Cardiac muscle cell (in vitro differentiated cells and primary cell): ENCODE results near the gene AJUBA. TPM values are rescaled to one million over a fixed set of nuclear protein-coding genes. Genes with fewer than 3 reads are reported as not detected.

Experiments
- DNase-seq, 2 donors: peaks; one replicate each; pipeline versions ENCODE4 v3.0.0 to v3.0.0-alpha.2; 2010 to 2017; ENCODE audit warnings: low read depth in 1 of 2, low spot score in 1 of 2
- H3K27ac ChIP-seq: fragments of 200-600 bp; sonication (generic); 2 replicates; pipeline ENCODE4 v1.5.1; 2016
- H3K27me3 ChIP-seq: fragments of 200-600 bp; sonication (generic); 2 replicates; pipeline ENCODE4 v1.6.0; 2016; ENCODE audit warnings: control low read depth
- H3K36me3 ChIP-seq: fragments of 200-600 bp; sonication (generic); 2 replicates; pipeline ENCODE4 v1.5.1; 2016; ENCODE audit warnings: control low read depth
- H3K4me1 ChIP-seq: fragments of 200-600 bp; sonication (generic); 2 replicates; pipeline ENCODE4 v1.8.1; 2017; ENCODE audit warnings: low read depth, mild to moderate bottlenecking, mixed run types
- H3K4me3 ChIP-seq: fragments of 200-600 bp; sonication (generic); 2 replicates; pipeline ENCODE4 v1.5.1; 2016; ENCODE audit warnings: mild to moderate bottlenecking
- H3K9me3 ChIP-seq: fragments of 200-600 bp; sonication (generic); 2 replicates; pipeline ENCODE4 v1.5.1; 2017; ENCODE audit warnings: low read depth, mild to moderate bottlenecking, control low read depth
- polyA plus RNA-seq: library from polyadenylated mRNA; unstranded; fragments of >200 nt; fragmentation: Nextera tagmentation; extraction: Ambion mirVana; gene quantifications from 2 replicates; pipeline ENCODE4 v1.2.1, GENCODE V29; 2016
- total RNA-seq: library from RNA; depleted of rRNA; stranded (reverse); fragments of >200 nt; gene quantifications from 2 replicates; pipeline ENCODE4 v1.2.3, GENCODE V29; 2016
- TF ChIP-seq, protein P1 (sequence below): IDR thresholded peaks from 2 replicates; pipeline ENCODE4 v1.5.1; 2012; ENCODE audit warnings: low read depth, mild to moderate bottlenecking, low read length

The AJUBA gene
- total and polyA plus RNA-seq, 2 experiments from 2014 or later, result 18.9 to 39.3 TPM

DNA sequence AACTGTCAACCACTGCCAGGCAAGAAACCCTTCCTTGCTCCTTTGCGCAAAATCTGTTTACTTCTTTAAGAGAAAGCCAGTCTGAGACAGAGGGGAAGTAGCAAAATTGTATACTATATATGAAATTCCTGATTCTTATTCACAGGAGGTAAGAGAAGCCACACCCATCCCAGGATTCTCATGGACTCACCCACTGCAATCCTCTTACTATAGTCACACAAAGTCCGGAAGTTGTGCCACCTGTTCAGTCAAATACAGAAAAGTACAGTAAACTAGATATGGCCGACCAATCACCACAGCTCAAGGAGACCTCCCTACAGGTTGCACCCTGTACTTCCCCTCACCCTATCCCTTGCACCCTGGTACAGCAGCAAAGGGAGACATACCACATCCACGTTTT is 56.0 kb downstream of the AJUBA start:
- H3K9me3 ChIP-seq, result no peaks in the 10 kb centered on the region
- DNase-seq, result no peak
- H3K4me1 ChIP-seq, result peaks cover 7% of the 10 kb centered on the region
- H3K27ac ChIP-seq, result no peak overlapping the region
- no peak overlapping the region for H3K4me3 ChIP-seq
- peaks cover 29% of the 10 kb centered on the region for H3K36me3 ChIP-seq
- TF ChIP-seq, protein P1, sequence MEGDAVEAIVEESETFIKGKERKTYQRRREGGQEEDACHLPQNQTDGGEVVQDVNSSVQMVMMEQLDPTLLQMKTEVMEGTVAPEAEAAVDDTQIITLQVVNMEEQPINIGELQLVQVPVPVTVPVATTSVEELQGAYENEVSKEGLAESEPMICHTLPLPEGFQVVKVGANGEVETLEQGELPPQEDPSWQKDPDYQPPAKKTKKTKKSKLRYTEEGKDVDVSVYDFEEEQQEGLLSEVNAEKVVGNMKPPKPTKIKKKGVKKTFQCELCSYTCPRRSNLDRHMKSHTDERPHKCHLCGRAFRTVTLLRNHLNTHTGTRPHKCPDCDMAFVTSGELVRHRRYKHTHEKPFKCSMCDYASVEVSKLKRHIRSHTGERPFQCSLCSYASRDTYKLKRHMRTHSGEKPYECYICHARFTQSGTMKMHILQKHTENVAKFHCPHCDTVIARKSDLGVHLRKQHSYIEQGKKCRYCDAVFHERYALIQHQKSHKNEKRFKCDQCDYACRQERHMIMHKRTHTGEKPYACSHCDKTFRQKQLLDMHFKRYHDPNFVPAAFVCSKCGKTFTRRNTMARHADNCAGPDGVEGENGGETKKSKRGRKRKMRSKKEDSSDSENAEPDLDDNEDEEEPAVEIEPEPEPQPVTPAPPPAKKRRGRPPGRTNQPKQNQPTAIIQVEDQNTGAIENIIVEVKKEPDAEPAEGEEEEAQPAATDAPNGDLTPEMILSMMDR, result no peak
- no peaks in the 10 kb centered on the region for H3K27me3 ChIP-seq

- no peak overlapping the region for H3K27ac ChIP-seq
- no peak for DNase-seq
- TF ChIP-seq, protein P1, result no peak
- peaks cover 37% of the 10 kb centered on the region for H3K36me3 ChIP-seq
- H3K27me3 ChIP-seq, result no peaks in the 10 kb centered on the region
- H3K4me3 ChIP-seq, result no peak overlapping the region
- peaks cover 7% of the 10 kb centered on the region for H3K4me1 ChIP-seq
- no peaks in the 10 kb centered on the region for H3K9me3 ChIP-seq
Observed at GRCh38 chr14:22925513-22925912, 56.8 kb downstream of the AJUBA start.

DNA sequence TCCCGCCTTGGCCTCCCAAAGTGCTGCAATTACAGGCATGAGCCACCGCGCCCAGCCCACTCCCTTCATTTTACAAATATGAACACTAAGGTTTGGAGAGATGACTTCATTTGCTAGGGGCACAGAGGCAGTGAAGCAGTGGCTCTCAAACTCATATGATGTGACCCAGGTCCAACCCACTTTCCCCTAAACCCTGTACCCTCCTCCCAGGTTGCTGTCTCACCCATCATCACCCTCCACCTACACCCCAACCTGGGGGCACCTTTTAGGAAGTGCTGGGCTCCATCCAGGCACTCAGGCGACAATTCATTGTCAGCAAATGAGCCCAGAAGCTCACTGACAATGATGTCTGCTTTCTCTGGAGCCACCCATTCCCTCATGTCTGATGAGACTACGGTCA is 58.6 kb downstream of the AJUBA start:
- Histone ChIP-seq H3K27ac (no peak overlapping the region), H3K4me3 (no peak overlapping the region), H3K27me3 (no peaks in the 10 kb centered on the region), H3K4me1 (peaks cover 11% of the 10 kb centered on the region), H3K36me3 (peaks cover 41% of the 10 kb centered on the region), H3K9me3 (no peaks in the 10 kb centered on the region)
- TF ChIP-seq, protein P1, result no peak
- no peak for DNase-seq

GRCh38 chr14:22922294-22922693 is 60.1 kb downstream of the AJUBA start:
- H3K36me3 ChIP-seq, result peaks cover 41% of the 10 kb centered on the region
- no peak for DNase-seq
- H3K27me3 ChIP-seq, result no peaks in the 10 kb centered on the region
- H3K4me1 ChIP-seq, result peaks cover 7% of the 10 kb centered on the region
- TF ChIP-seq, protein P1, result no peak
- no peaks in the 10 kb centered on the region for H3K9me3 ChIP-seq
- H3K4me3 ChIP-seq, result no peak overlapping the region
- no peak overlapping the region for H3K27ac ChIP-seq

Other genes with a start within 250 kb of the AJUBA start
- gene OXA1L, start 215.9 kb downstream of the AJUBA start, total RNA-seq, result 137 and 160 TPM in 2 replicates
- gene OXA1L, start 215.9 kb downstream of the AJUBA start, polyA plus RNA-seq, result 53.4 and 71.5 TPM in 2 replicates
- 1.3 and 2.3 TPM in 2 replicates for gene SLC7A7, start 167.1 kb downstream of the AJUBA start, total RNA-seq
- gene SLC7A7, start 167.1 kb downstream of the AJUBA start, polyA plus RNA-seq, result 1.4 and 1.9 TPM in 2 replicates
- gene MRPL52, start 152.7 kb downstream of the AJUBA start, total RNA-seq, result 58.0 and 97.9 TPM in 2 replicates
- gene MRPL52, start 152.7 kb downstream of the AJUBA start, polyA plus RNA-seq, result 246 and 259 TPM in 2 replicates
- 24.6 and 48.1 TPM in 2 replicates for gene MMP14, start 146.0 kb downstream of the AJUBA start, total RNA-seq
- gene MMP14, start 146.0 kb downstream of the AJUBA start, polyA plus RNA-seq, result 1.8 and 6.3 TPM in 2 replicates
- gene LRP10, start 110.8 kb downstream of the AJUBA start, total RNA-seq, result 40.8 and 47.1 TPM in 2 replicates
- gene LRP10, start 110.8 kb downstream of the AJUBA start, polyA plus RNA-seq, result 58.6 and 62.7 TPM in 2 replicates
- gene REM2, start 99.3 kb downstream of the AJUBA start, total RNA-seq, result 1.6 and 5.1 TPM in 2 replicates
- gene REM2, start 99.3 kb downstream of the AJUBA start, polyA plus RNA-seq, result 2.7 and 7.1 TPM in 2 replicates
- gene RBM23, start 63.4 kb downstream of the AJUBA start, total RNA-seq, result 97.6 and 107 TPM in 2 replicates
- gene RBM23, start 63.4 kb downstream of the AJUBA start, polyA plus RNA-seq, result 93.4 and 94.7 TPM in 2 replicates
- 53.9 and 62.7 TPM in 2 replicates for gene PRMT5, start 53.2 kb downstream of the AJUBA start, total RNA-seq
- 131 and 134 TPM in 2 replicates for gene PRMT5, start 53.2 kb downstream of the AJUBA start, polyA plus RNA-seq
- gene HAUS4, start 25.5 kb downstream of the AJUBA start, total RNA-seq, result 60.7 and 84.5 TPM in 2 replicates
- 28.3 and 59.7 TPM in 2 replicates for gene HAUS4, start 25.5 kb downstream of the AJUBA start, polyA plus RNA-seq
- gene C14orf93, start 27.6 kb upstream of the AJUBA start, total RNA-seq, result 7.9 and 26.3 TPM in 2 replicates
- gene C14orf93, start 27.6 kb upstream of the AJUBA start, polyA plus RNA-seq, result 6.7 and 10.5 TPM in 2 replicates
- gene PSMB5, start 52.3 kb upstream of the AJUBA start, total RNA-seq, result 124 and 255 TPM in 2 replicates
- gene PSMB5, start 52.3 kb upstream of the AJUBA start, polyA plus RNA-seq, result 304 and 326 TPM in 2 replicates
- gene PSMB11, start 59.7 kb upstream of the AJUBA start, total RNA-seq, result 0.12 TPM in 1 of 2 replicates, not detected in the other
- gene PSMB11, start 59.7 kb upstream of the AJUBA start, polyA plus RNA-seq, result not detected in 2 replicates
- gene CDH24, start 75.0 kb upstream of the AJUBA start, total RNA-seq, result 8.6 and 8.9 TPM in 2 replicates
- gene CDH24, start 75.0 kb upstream of the AJUBA start, polyA plus RNA-seq, result 4.4 and 13.4 TPM in 2 replicates
- gene ACIN1, start 112.6 kb upstream of the AJUBA start, total RNA-seq, result 95.1 and 151 TPM in 2 replicates
- gene ACIN1, start 112.6 kb upstream of the AJUBA start, polyA plus RNA-seq, result 41.0 and 45.5 TPM in 2 replicates
- 22.2 and 57.0 TPM in 2 replicates for gene C14orf119, start 113.0 kb upstream of the AJUBA start, total RNA-seq
- 105 and 120 TPM in 2 replicates for gene C14orf119, start 113.0 kb upstream of the AJUBA start, polyA plus RNA-seq
- 0.15 TPM in 1 of 2 replicates, not detected in the other for gene CIROP, start 122.4 kb upstream of the AJUBA start, total RNA-seq
- not detected in 2 replicates for gene CIROP, start 122.4 kb upstream of the AJUBA start, polyA plus RNA-seq
- not detected in 2 replicates for gene CEBPE, start 136.7 kb upstream of the AJUBA start, total RNA-seq
- not detected in 2 replicates for gene CEBPE, start 136.7 kb upstream of the AJUBA start, polyA plus RNA-seq
- gene SLC7A8, start 201.1 kb upstream of the AJUBA start, total RNA-seq, result 9.2 and 14.1 TPM in 2 replicates
- 12.6 and 14.0 TPM in 2 replicates for gene SLC7A8, start 201.1 kb upstream of the AJUBA start, polyA plus RNA-seq